Activated T-helper 1 cell treated with Interleukin-2 at 50 U/mL for 16 hours (primary cell): ENCODE measurements around the gene USF2.
A peak's percentile ranks its signal among the peaks of the same experiment; 100 is the strongest.

Source experiments
- DNase-seq: peaks from one replicate; pipeline ENCODE4 v3.0.0-alpha.2; 2020; ENCODE audit warnings: low read depth

The USF2 gene

DNA sequence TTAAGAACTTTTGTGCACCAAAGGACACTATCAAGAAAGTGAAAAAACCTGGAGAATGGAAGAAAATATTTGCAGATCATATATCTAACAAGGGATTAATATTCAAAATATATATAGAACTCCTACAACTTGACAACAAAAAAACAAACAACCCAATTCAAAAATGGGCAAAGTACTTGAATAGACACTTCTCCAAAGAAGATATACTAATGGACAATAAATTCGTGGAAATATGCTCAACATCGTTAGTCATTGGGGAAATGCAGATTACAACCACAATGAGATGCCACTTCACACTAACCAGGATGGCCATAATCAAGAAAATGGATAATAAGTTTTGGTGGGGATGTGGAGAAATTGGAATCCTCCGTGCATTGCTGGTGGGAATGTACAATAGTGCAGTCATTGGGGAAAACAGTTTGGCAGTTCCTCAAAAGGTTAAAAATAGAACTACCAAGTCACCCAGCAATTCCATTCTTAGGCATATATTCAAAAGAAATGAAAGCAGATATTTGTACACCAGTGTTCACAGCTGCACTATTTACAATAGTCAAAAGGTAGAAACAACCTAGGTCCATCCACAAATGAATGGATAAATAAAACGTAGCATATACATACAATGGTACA, 22.2 kb upstream of the USF2 start:
- no peak for DNase-seq

DNA sequence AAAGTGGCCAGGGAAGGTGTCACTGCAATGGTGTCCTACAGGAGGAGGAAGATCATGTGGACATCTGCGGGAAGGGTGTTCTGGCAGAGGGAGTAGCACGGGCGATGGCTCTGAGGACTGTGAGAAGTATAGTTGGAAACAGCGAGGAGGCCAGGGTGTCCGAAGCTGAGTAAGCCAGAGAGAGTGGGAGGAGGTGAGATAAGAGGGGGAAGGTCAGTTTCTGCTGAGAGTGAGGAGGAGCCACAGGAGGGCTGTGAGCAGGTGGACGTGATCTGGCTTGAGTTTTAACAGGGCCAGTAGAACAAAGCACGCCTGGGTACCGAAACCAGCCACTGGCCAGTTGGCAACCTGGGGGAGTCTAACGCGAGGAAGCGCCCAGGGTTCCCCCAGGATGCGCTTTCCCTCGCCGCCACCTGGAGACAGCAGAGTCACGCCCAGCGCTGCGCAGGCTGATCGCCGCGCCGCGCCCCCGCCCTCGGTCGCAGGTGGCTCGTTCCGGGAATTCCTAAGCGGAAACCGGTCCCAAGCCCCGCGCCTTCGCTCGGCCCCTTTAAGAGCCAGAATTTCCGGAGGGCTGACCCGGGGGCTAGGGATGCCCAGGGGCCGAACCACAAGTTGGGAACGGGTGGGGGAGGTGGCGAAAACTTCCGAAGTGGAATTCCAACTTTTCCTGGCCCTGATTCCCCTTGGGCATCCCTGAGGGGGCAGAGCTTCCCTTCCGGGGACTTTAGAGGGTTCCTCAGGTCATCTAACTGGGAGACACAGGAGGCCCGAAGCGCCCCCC, 21.0 kb upstream of the USF2 start:
- DNase-seq: peak; percentile 53

DNA sequence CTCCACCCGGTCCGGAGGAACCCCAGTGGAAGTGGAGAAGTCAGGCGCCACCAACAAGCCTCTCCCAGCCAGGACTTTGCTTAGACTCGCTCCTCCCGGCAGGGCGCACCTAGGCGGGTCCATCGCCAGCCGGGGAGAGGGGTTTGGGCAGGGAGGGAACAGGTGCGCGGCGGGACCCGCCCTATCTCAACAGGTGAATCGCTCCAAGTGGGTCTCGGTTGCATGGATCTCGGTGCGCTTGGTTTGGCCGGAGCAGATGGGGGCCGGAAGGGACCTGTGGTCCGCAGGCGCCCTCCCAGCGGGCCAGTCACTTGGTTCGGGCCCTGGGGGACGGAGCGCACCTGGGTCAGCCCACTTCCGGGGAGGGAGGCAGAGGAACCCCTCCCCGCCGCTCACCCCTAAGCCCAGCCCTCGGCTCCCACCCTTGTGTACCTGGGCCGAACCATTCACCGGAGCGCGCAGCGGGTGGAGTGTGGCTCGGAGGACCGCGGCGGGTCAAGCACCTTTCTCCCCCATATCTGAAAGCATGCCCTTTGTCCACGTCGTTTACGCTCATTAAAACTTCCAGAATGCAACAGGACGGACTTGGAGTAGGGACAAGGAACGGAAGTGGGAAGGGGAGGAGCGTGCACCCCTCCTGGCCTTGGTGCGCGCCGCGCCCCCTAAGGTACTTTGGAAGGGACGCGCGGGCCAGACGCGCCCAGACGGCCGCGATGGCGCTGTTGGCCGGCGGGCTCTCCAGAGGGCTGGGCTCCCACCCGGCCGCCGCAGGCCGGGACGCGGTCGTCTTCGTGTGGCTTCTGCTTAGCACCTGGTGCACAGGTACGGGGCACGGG, 20.2 kb upstream of the USF2 start, which contains the start of gene LSR:
Gene LSR, plus strand, starts transcription at position 693 of the 836 bp plus-strand sequence. Its CDS starts 21 bp downstream, at position 714.
- peak; percentile 65 for DNase-seq

DNA sequence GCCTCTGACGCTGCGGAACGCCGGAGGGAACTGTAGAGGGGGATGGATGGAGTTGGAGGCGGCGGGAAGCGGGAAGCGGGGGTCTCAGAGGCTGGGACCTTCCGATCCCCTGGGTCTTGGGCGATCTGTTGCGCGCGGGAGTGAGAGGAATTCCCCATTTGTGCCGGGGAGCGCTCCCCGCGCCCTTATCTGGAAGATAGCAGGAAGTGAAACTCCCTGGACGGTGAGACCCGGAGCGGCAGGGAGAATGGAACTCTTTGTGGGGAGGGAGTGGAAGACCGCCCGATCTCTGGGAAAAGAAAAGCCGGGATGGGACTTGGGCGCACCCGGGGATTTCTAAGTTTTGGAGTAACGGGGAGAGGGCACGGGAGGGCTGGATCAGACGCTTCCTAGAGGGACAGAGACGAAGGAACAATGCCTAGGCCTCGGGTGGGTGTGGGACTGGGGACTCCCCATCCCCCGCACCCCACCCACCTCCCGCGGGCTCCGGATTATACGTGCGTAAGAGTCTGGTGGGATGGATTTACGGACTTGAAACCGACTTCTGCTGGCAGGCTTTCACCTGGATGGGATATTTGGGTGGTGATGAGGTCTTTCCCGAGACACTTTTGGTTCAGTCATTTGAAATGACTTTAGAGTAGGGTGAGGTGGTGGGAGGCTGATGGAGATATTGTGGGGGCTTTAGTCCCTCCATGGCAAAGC, 19.5 kb upstream of the USF2 start:
- no peak for DNase-seq

DNA sequence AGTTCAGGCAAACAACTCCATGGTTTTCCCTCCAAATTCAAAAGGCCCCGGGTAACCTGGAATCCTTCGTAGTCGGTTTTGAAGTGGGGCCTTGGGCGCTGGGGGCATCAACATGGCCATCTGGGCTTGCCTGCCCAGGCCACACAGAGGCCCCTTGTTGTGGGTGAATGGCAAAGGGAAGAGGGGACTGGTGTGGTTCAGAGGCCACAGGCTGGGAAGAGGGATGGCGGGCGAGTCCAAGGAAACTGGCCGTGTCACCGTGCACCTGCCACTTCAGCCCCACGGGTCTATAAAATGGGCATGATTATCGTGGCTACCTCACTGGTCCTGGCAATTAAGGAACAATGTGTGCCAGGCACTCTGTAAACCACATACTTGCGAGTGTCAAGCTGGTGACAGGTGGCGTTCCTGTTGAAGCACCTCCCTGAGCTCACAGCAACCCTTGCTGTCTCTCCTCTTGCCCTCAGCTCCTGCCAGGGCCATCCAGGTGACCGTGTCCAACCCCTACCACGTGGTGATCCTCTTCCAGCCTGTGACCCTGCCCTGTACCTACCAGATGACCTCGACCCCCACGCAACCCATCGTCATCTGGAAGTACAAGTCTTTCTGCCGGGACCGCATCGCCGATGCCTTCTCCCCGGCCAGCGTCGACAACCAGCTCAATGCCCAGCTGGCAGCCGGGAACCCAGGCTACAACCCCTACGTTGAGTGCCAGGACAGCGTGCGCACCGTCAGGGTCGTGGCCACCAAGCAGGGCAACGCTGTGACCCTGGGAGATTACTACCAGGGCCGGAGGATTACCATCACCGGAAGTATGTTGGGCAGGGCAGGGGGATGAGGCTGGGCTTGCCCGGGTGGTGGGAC, 18.7 kb upstream of the USF2 start:
- no peak for DNase-seq

DNA sequence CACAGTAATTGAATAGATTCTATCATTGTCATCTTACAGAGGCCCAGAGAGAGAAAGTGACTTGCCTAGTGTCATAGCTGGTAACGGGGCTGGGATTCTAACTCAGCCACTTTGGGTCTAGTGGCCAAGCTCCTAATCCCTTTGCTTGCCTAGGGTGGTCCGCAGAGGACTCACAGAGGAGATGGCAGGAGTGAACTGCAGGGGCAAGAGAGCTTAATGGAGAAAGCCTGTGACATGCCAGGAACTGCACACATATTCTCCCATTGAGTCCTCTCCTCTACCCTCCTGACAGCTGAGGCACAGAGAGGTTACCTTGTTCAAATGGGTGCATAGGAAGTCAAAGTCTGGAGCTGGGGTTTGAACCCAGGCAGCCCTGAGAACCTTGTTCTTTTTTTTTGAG, 17.3 kb upstream of the USF2 start:
- no peak for DNase-seq

DNA sequence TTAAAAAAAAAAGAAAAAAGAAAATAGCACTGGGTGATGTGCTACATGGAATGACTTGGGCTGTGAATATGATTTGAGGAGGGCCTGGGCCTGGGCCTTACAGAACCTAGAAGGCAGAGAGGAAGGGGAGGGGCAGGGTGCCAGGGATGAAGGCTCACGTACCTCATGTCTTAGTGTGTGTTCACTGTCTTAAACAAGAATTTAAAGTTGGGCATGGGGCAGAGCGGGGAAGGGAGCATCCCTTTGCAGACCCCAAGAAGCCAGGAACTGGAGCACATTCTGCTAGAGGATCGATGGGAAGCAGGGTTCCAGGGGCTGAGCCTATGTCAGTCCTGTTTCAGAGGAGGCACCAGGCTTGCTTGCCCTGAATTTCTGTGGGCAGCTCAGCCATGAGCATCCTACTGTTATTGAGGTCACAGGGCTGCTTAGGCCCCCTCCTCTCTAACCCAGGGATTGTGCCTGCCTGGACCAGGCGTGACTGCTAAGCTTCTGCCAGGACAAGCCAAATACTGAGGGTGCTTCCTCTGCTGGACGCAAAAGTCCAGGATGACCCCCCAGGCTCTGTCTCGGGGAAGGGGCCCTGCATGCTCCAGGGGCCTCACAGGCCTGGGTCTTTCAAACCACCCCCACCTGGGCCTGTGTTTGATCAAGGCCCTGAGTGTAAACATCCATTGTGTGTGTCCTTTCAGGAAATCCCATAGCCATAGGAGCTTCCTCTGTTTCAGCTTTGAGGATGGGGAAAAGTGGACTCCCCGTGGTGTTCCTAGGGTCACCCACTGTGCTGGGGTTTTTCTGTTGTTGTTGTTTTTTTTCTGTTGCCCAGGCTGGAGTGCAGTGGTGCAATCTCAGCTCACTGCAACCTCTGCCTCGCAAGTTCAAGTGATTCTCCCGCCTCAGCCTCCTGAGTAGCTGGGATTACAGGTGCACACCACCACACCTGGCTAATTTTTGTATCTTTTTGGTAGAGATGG, 15.2 kb upstream of the USF2 start:
- no peak for DNase-seq

DNA sequence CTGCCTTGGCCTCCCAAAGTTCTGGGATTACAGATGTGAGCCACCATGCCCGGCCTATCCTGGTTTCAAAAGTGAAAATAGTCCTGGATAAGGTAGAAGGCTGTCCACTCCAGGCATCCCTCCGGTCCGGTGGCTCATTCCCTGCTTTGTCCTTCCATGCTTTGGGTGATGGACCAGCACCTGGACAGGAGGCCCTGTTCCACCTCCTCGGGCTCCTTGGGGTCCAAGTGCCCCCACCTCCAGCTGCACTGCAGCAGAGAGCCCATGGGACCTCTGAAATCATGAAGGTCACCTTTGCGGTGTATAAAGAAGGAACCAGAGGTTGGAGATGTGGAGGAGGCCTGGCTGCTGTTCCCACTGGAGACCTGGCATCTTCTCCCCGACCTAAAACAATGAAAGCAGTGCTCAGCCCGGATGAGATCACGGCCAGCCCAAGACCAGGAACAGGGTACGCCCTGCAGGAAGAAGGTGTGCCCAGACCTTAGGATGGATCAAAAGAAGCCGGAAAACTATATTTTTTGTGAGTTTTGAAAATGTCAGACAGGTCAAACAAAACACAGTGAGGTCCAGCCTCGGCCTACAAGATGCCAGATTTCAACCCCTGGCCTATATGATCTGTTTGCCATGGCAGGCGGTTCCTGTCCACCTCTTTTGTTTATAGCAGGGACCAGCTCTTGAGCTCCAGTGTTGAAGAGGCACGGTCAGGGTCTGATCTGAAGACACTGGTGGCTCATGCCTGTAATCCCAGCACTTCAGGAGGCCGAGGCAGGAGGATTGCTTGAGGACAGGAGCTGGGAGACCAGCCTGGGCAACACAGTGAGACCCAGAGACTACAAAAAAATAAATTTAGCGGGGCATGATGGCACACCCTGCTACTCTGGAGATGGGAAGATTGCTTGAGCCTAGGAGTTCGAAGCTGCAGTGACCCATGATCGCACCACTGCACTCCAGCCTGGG, 14.1 kb upstream of the USF2 start:
- DNase-seq: no peak

DNA sequence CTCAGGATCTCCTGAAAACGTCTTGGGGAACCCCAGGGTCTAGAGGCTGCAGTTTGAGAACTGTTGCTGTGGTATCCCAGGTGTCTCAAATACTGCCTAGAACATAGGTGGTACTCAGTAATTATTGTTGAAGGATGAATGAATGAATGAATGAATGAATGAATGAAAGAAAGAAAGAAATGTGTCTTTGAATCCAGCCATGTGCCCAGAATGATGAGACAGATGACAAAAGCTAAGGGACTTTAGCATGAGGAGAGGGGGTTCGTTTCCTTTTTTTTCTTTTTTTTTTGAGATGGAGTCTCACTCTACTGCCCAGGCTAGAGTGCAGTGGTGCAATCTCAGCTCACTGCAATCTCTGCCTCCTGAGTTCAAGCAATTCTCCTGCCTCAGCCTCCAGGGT, 12.2 kb upstream of the USF2 start:
- DNase-seq: no peak

DNA sequence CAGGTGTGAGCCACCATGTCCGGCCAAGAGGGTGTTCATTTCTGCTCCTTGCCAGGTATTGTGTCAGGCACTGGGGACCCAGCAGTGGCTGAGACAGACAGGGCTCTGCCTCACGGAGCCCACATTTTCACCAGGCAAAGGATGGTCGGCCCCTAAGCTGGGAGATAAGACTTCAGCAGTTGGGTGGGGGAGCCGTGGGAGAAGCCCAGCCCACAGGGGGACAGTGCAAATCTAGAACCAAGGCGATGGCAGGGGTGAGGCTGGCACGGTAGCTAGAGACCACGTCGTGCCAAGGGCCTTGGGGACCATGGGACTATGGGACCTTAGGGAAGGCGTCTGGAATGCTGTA, 11.7 kb upstream of the USF2 start:
- DNase-seq: no peak

DNA sequence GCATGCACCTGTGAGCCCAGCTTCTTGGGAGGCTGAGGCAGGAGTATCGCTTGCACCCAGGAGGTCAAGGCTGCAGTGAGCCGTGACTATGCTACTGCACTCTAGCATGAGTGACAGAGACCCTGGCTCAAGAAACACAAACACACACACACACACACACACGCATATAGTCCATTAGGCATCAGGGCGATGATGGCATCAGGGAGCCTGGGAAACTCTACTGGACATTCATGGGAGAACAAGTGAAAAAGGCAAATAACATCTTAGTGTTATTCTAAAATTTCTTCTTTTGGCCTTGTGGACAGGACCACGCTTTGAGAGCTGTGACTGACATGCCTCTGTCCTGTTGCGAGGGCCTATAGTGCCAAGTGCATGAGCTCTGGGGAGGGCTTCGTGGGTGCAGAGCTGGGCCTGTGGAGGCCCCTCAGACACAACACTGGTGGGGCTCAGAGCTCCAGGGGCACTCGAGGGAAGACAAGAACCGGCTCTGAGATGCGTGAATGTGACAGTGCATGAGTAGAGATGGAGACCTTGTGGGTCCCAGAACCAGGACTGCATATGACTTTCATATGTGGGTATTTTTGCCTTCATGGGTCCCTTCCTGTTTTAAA, 8.0 kb upstream of the USF2 start:
- no peak for DNase-seq

DNA sequence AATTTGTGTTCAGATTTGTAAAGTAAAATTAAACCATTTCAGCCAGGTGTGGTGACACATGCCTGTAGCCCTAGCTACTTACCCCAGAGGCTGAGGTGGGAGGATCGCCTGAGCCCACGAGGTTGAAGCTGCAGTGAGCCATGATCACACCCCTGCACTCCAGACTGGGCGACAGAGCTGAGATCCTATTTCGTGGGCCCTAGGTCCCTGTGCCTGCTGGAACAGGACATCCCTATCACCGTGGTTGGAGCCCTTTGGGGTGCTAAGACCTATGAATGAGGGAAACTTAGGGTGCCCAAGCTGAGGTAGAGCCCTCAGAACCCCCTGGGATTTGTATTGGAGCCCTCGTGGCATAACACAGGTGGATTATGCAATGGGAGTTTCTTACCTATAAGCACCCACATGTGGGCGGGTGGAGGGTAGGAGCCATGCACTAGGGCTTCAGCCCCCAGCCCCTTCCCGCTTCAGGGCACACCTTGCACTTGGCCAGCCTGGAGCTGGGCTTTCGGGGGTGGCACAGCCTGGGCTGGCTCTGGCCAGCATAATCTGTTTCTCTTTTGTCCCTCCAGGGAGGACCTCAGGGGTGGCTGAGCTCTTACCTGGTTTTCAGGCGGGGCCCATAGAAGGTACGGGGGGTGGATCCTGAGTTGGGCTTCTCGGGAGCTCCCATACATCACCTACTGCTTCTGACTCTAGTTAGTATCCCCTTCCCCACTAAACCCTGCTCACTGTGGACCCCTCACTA, 7.2 kb upstream of the USF2 start:
- DNase-seq: no peak

DNA sequence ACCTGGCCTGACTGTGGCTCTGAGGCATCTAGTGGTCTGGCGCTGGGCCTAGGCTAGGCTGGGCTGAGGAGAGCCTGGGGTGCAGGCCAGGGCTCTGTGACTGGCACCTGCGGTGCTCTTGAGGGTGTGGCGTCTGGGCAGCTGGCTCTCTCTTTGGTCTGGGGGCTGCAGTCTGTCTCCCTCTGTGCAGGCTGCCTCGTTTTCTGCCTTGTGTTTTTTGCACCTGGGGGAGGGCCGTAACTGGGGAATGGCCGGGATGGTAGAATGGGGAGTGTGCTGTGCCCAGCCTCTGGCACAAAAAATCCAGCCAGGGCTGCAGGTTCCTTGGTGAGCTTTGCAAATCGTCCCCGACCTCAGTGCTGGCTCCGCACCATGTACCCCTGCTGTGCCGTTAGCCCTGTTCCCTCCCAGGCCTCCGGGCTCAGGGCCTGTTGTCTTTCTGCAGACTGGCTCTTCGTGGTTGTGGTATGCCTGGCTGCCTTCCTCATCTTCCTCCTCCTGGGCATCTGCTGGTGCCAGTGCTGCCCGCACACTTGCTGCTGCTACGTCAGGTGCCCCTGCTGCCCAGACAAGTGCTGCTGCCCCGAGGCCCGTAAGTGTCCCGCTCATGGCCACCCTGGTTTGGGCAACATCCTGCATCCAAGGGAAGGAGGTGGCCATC, 6.5 kb upstream of the USF2 start:
- DNase-seq: no peak

DNA sequence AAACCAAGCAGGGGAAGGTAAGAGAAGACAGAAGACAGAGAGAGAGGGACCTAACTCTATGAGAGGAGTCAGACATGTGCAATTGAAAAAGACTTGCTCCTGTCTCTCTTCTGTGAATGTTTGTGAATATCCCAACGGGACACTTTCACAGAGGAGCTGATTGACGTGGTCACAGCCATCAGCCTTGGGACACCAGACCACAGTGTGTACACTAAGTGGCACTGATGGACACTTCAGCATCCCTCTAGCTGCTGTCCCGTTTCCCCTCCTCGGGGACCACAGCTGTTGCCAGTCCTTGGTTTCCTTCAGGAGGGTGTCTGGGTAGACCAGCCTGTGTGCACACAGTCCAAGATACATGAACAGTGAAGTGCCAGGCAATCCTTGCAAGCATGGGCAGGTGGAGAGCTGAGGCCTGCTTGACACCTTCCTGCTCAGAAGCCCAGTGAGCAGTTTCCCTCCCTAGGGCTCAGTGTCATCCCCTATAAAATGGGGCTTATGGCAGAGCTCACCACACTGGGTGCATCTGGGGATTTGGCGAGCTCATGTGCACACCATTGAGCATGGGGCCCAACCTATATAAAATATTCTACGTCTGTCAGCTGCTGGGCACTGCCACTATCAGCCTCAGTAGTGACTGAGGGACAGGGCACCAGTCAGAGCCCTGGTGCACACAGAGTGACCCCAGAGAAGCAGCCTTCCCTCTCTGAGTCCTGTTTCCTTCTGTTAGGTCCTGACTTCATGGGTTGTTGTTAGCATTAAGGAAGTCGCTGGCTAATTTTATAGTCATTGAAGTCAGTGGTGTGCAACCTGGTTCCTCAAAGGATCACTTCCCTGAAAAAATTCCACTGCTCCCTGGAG, 4.3 kb upstream of the USF2 start:
- DNase-seq: no peak

DNA sequence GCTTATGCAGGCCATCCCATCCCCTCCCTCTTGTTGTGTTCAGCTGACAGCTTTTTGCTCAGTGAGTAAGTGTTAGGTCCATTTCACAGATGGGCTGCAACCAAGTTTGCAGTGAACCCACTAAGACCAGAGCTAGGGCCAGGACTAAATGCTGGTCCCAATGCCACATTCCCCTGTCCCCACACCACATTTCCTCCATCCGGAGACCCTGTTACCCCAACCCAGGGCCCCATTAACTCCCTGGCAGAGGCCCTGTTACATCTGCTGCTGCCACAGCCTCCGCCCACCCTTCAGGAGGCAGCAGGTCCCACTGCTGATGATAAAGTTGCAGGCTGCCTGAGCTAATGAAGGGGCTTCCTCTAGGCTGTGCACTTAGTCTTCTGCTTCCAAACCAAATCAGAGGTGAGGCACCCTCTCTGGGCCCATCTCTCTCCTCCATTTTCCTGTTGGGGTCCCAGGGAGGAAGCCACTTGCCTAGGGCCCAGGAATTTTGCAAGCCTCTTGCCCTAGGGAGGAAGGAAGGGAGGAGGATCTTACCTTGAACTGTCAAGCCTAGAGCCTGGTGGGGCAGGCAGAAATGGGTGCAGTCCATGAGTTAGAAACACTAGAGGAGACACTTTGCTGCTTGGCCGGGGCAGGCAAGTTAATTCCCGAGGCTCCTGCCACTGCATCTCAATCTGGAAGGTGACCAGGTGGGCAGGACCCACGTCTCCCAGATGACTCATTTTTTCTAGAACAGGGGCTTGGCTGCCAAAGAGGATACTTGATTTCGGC, 3.4 kb upstream of the USF2 start:
- no peak for DNase-seq
